Measurements from ENCODE around the gene LAIR2. TPM values are rescaled to one million over a fixed set of nuclear protein-coding genes. Genes with fewer than 3 reads are reported as not detected.

Gene LAIR2
- total and polyA plus RNA-seq, 2 of the 13 experiments (the other 11 are each of a cell fraction or from before 2014, with no cell fraction given) = 1.3 to 1.9 TPM

- TF ChIP-seq, protein P1, sequence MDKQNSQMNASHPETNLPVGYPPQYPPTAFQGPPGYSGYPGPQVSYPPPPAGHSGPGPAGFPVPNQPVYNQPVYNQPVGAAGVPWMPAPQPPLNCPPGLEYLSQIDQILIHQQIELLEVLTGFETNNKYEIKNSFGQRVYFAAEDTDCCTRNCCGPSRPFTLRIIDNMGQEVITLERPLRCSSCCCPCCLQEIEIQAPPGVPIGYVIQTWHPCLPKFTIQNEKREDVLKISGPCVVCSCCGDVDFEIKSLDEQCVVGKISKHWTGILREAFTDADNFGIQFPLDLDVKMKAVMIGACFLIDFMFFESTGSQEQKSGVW (CRISPR knock-in tag; IDR thresholded peaks at IDR 0.05; ENCODE audit: borderline replicate concordance) = no peak
- TF ChIP-seq ZSCAN25 (CRISPR knock-in tag; IDR thresholded peaks at IDR 0.05) (no peak), ZFP62 (CRISPR knock-in tag; IDR thresholded peaks at IDR 0.05) (no peak), SMYD3 (CRISPR knock-in tag; IDR thresholded peaks at IDR 0.05) (no peak), ZIK1 (CRISPR knock-in tag; IDR thresholded peaks at IDR 0.05; ENCODE audit: borderline replicate concordance, low read depth) (no peak), ZFYVE20 (CRISPR knock-in tag; IDR thresholded peaks at IDR 0.05; ENCODE audit: borderline replicate concordance, low read depth) (no peak), KDM5A (IDR thresholded peaks at IDR 0.05; ENCODE audit: borderline replicate concordance, low read length) (peak; percentile 56; the same call in 1 of the 2 replicates), XRCC5 (optimal IDR thresholded peaks at IDR 0.05; ENCODE audit: low read length) (peak; percentile 27), RCOR2 (CRISPR knock-in tag; IDR thresholded peaks at IDR 0.05) (no peak), ZNF788 (CRISPR knock-in tag; IDR thresholded peaks at IDR 0.05; ENCODE audit: borderline replicate concordance) (no peak; the same call in 1 of the 2 replicates), ZNF670 (CRISPR knock-in tag; IDR thresholded peaks at IDR 0.05; ENCODE audit: borderline replicate concordance) (no peak), ZNF780A (CRISPR knock-in tag; IDR thresholded peaks at IDR 0.05) (no peak), HMGXB4 (CRISPR knock-in tag; IDR thresholded peaks at IDR 0.05; ENCODE audit: borderline replicate concordance in 1 of 2, low read depth in 1 of 2) (no peak; a peak in 3 of 4 replicates), JUND (CRISPR knock-in tag; IDR thresholded peaks at IDR 0.05) (no peak), ZKSCAN8 (CRISPR knock-in tag; IDR thresholded peaks at IDR 0.05; ENCODE audit: borderline replicate concordance) (no peak), HBP1 (CRISPR knock-in tag; IDR thresholded peaks at IDR 0.05; ENCODE audit: low read depth) (no peak), FOXA3 (CRISPR knock-in tag; IDR thresholded peaks at IDR 0.05) (no peak)
- TF ChIP-seq, protein P2, sequence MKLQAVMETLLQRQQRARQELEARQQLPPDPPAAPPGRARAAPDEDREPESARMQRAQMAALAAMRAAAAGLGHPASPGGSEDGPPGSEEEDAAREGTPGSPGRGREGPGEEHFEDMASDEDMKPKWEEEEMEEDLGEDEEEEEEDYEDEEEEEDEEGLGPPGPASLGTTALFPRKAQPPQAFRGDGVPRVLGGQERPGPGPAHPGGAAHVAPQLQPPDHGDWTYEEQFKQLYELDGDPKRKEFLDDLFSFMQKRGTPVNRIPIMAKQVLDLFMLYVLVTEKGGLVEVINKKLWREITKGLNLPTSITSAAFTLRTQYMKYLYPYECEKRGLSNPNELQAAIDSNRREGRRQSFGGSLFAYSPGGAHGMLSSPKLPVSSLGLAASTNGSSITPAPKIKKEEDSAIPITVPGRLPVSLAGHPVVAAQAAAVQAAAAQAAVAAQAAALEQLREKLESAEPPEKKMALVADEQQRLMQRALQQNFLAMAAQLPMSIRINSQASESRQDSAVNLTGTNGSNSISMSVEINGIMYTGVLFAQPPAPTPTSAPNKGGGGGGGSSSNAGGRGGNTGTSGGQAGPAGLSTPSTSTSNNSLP (IDR thresholded peaks at IDR 0.05; ENCODE audit: low read depth, low read length) = no peak
- TF ChIP-seq, protein P3, sequence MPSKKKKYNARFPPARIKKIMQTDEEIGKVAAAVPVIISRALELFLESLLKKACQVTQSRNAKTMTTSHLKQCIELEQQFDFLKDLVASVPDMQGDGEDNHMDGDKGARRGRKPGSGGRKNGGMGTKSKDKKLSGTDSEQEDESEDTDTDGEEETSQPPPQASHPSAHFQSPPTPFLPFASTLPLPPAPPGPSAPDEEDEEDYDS (CRISPR knock-in tag; IDR thresholded peaks at IDR 0.05) = peak; percentile 7; the same call in 1 of the 2 replicates
- TF ChIP-seq, protein P4, sequence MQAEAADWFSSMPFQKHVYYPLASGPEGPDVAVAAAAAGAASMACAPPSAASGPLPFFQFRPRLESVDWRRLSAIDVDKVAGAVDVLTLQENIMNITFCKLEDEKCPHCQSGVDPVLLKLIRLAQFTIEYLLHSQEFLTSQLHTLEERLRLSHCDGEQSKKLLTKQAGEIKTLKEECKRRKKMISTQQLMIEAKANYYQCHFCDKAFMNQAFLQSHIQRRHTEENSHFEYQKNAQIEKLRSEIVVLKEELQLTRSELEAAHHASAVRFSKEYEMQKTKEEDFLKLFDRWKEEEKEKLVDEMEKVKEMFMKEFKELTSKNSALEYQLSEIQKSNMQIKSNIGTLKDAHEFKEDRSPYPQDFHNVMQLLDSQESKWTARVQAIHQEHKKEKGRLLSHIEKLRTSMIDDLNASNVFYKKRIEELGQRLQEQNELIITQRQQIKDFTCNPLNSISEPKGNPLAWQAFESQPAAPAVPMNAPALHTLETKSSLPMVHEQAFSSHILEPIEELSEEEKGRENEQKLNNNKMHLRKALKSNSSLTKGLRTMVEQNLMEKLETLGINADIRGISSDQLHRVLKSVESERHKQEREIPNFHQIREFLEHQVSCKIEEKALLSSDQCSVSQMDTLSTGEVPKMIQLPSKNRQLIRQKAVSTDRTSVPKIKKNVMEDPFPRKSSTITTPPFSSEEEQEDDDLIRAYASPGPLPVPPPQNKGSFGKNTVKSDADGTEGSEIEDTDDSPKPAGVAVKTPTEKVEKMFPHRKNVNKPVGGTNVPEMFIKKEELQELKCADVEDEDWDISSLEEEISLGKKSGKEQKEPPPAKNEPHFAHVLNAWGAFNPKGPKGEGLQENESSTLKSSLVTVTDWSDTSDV (CRISPR knock-in tag; IDR thresholded peaks at IDR 0.05) = no peak
Observed at GRCh38 chr19:54464630-54465425, 37.8 kb upstream of the LAIR2 start (continued).
